CD1c-positive myeloid dendritic cell (primary cell): ENCODE measurements around the gene TTYH3.

Experiments
- DNase-seq: peaks from one replicate; pipeline ENCODE4 v3.0.0-alpha.2; 2016; ENCODE audit errors: extremely low spot score

TTYH3 gene

DNA sequence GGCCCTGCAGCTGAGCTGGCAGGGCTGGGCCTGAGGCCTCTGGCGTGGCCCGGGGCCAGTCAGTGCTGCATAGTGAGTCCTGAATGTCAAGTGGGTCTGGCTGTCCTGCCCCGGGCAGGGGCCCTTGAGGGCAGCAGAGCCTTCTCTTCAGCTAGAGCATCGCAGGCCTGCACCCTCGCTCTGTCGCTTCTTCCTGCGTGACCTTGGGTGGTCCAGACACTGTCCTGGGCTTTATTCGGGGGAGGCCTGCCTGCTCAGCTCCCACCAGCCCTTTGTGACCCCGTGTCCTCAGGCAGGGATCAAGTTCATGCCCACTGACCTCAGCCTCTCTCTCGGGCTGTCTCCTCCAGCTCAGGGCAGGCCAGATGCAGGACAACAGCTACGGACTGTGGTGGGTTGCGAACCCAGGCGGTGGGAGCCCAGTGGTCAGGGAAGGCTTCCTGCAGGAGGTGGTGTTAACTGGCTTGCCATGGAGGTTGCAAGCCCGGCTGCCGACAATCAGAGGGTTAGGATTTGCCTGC, 3.4 kb downstream of the TTYH3 start:
- DNase-seq, result no peak

DNA sequence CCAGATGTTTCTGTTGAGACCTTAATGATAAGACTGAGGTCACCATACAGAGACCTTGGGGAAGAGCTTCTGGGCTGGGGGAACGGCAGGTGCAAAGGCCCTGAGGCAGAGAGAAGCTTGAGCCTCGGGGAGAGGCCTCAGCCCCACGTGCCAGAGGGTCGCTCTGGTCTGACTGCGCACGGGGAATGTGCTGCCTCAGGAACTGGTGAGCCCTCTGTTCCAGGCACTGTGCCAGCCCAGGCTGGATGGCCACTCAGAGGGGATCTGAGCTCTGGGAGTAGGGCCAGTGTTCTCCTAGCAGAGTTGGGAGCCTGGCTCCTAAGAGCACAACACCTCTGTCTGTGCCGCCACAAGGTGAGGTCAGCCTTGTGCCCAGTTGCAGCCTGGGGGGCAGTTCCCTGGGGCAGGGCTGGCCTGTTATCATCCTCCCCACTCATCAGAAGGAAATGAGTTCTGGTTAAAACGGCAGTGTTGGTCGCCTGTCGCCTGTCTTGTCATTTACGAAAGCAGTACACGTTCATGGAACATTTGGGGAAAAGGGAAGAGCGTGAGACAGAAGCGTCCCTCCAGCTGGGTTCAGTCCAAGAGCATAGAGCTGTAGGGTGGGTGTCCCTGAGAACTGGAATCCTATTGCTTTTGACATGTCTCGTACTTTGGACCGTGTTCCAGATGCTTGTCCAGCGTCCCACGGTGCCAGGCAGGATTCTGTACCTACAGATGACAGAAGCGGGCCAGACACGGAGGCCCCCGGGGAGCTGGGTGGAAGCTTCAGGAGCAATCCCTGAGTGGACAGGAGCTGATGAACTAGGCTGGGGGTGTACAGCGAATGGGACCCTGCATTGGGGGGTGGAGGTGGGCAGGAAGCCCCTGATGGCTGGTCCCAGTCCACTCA, 4.3 kb downstream of the TTYH3 start:
- DNase-seq, result peak; percentile 58

DNA sequence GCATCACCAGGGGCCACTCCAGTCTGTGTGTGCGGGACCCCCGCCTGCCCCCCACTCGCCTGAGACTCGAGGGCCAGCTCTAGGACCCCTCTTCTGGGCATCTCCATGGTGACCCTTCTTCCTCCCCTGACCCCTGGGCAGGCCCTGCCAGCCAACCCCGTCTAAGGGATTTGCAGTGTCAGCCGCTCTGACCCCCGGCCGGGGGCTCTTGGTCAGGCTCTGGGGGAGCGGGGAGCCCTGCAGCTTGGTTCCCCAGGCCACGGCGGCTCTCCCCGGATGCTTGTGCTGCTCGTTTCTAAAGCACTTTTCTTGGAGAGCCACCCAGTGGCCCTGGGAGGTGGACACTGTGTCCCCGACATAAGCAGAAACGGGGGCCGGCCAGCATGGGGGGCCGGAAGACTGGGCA, 5.3 kb downstream of the TTYH3 start:
- no peak for DNase-seq

DNA sequence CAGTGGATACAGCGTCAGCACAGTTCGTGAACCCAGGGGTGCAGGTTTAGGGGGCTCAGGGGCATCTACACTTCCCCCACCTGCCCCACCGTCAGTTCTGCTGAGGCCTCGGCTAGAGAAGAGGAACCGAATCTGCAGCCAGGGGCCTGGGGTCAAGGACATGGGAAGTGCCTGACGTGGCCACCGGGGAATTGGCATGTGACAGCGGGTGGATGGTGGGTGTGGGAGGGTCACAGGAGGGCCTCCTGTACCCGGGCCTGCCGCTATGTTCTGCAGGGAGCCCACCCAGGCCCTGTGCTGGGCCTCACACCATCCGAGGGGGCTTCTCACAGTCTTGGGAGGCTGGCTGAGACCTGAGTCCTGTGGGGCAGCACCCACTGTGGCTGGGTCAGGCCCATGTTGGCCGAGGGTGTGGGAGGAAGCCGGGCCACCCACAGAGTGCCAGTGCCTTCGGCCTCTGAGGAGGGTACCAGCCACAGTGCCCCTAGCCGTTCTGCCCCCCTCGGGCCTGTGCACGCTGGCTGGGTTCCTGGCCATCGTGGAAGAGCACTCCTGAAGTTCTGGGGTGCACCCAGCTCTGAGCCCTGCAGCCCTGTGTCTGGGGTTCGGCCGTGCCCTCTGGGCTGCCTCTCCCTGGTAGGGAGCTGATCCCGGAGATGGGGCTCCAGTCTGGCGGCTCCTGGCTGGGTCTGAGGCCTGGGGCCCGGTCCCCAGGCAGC, 5.9 kb downstream of the TTYH3 start:
- DNase-seq, result peak; percentile 94

DNA sequence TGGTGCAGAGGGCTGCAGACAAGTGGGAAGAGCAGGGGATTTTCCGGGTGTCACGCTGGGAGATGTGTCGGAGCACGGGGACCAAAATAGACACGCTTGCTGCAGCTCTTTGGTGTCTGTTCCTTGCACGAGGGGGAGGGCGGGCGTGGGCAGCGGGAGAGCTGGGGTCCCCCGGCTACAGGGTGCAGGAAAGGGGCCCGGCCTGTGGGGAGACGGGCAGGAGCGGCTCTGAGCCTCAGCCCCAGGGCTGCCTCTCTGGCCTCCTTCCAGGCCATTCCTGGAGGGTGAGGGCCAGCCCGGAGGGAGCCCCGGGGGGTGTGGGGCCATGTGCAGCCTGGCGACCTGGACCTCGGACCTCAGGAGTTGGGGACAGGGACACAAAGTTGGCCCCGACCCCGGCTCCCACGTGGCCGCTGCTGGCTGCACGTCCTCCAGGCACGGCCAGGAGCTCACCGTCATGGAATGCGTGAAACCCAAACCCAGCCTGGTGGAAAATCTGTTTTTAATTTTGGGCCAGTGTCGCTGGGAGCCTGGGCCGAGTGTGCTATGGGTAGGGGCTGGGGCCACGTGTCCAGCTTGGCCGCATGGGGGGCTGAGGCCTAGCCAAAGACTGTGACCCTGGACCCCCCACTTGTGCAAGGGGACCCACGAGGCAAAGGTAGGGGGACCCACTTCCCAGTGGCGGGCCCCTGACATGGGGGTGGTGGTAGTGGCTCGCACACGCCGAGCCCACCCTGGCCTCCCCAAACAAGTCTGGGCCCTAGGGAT, 6.6 kb downstream of the TTYH3 start:
- peak; percentile 66 for DNase-seq

DNA sequence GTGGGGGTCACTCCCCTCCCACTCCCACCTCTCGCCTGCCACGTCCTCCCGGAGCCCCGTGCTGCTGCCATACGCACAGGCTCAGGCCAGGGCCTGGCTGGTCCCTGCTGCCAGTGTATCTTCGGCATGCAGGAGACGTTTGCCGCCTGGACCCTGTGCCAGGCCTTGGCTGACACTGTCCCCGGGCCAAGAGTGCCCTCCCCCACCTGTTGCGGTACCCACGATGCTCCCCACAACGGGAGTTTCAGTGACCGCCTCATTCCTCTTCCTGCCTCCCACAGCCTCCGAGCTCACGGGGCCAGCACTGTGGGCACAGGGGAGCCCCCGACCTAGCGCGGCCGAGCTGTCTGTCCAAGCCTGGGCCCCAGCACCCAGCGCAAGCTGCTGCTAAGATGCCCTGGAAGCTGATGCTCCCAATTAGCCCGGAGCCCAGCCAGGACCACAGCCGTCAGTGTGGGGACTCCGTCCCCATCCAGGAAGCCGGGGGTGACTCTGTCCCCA, 7.4 kb downstream of the TTYH3 start:
- peak; percentile 43 for DNase-seq

DNA sequence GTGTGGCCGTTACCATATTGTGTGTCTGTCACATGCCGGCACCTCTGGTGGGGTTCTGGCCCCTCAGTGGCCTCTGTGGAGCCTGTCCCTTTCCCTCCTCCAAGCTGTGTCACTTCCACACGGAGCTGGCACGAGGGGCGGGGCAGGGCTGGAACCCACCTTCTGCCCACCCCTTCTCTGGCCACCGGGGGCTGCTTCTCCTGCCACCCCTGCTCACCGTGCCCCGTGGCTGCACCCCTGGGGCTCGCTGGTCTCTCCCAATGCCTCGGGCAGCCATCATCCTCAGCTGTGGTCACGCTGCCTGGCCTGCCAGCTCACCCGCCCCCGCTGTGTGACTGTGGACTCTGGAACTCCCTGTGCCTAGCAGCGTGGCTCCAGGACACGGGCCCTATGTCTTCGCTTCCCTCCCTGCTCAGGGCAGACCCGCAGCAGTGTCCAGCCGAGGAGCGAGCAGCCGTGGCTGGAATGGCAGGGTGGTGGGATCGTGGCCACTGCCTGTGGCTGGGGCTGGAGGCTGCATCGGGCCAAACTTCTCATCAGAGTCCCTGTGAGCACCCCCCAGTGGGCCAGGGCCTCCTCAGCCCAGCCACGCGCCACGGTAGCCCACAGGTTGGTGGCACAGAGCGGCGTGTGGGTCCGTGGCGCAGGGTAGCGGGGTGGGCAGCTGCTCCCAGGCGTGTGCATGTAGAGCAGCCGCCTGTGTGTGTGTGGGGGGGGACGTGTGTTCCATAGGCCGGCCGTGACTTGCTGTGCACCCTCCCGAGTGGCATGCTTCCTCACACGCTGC, 8.1 kb downstream of the TTYH3 start:
- no peak for DNase-seq

DNA sequence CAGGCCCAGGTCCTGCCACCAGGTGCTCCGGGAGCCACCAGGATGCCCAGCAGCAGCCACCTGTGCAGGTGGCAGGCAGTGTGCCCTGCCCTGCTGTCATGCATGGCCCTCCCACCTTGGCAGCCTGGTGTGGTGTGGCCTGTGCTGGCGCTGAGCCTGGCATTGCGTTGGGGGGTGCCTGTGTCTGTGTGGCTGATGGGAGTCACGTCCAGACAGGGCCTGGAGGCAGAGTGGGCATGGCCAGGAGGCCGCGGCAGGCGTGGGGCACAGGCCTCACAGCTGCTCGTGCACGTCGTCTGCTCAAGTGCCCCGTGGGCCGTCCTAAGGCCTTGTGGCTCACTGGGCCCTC, 8.7 kb downstream of the TTYH3 start:
- DNase-seq, result no peak

DNA sequence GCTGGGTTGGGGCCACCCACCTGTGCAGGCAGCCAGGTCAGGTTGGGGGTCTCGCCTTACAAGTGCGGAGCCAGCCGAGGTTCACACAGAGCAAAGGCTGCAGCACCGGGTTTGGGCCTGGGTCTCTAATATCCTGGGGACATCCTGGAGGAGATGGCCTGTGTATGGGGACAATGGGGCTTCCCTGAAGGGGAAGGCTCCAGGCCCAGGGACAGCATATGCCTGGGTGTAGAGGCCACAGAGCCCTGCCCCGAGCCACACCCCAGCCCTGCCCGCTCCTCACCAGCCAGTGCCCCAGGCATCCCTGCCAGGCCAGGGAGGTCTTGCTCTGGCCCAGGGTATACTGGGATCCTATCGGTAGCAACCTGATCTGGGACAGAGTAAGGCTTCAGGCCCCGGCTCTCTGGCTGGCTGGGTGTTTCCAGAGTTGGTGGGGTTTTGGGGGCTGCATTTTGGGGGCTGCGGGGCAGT, 9.1 kb downstream of the TTYH3 start:
- DNase-seq, result no peak

DNA sequence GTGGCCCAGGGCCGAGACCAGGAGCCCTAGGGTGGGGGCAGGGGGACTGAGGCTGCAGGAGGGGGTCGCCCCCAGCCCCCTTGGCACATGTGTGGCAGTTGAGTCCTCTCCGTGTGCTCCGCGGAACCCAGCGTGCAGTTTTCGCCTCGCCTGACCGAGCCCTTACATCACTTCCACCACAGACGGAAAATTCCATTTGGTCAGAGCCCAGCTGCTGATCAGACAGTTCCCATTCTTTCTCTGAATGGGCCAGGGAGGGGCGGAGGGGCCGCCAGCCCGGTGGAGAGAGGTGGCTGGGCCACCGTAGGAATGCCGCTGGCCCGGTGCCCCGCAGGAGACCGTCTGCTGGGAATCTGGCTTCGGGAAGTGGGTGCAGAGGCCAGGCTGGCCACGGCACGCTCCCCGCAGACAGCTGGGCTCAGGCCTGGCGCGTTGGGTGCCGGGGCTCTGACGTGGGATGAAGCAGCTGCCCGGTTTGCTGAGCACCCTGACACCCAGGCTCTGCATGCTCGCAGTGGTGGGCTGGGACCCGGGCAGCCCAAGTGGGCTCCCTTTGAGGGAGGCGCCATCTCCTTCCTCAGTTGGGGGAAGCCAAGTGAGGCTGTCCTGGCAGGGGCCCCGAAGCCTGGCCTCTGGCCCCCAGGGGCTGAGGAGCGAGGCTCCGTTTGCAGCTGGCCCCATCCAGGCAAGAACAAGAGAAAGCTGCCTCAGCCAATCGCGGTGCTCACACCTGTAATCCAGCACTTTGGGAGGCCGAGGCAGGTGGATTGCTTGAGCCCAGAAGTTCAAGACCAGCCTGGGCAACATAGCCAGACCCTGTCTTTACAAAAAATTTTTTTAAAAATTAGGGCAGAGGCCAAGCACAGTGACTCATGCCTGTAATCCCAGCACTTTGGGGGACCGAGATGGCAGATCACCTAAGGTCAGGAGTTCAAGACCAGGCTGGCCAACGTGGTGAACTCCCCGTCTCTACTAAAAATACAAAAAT, 9.9 kb downstream of the TTYH3 start:
- peak; percentile 89 for DNase-seq

DNA sequence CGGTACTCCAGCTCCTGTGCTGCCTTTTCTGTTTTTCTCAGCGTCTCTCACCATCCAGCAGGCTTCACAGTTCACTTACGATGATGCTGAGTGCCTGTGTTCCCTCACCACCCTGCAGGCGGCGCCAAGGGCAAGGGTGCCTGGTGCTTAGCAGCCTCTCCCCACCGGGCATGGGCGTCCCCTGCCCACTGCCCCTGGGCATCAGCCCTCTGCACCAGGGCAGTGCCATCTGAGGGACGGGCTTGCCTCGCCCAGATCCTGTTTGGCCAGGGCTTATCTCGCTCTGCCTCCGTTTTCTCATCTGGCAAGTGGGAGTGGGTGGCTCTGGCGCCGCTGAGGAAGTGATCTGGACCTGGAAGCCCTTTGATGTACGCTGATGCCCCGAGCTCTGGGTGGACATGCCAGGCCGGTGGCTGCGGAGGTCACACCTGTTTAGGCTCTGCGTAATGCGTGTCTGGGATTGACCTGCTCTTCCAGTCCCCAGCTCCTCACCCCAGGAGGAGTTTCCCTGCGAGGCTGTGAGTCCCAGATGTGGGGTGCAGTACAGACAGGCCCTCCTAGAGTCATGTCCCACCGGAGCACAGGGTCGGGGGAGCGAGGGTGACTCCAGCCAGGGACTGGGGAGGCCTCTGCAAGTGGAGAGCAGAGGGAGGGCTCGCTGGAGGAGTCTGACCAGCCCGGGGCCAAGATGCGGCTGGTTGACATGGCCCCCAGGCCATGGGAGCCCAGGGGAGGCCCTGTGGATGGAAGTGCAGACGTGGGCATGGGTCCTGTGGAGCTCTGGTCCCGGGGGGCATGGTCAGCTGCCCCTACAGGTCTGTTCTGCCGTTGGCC, 11.8 kb downstream of the TTYH3 start:
- DNase-seq, result no peak

DNA sequence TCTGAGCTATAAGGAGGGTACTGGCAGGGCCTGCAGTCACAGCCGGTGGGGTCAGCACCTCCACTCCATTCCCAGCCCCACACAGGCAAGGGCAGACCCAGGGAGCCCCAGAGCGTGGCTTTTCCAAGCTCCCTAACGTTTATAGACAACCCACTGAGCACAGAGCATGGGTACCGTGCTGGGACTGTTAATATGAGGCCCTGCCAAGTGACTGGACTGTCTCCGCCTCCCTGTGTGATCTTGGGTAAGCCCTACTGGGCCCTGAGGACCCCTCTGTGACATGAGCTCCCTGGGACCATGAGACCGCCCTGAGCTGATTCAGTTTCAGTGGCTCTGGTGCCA, 12.4 kb downstream of the TTYH3 start:
- DNase-seq, result no peak

DNA sequence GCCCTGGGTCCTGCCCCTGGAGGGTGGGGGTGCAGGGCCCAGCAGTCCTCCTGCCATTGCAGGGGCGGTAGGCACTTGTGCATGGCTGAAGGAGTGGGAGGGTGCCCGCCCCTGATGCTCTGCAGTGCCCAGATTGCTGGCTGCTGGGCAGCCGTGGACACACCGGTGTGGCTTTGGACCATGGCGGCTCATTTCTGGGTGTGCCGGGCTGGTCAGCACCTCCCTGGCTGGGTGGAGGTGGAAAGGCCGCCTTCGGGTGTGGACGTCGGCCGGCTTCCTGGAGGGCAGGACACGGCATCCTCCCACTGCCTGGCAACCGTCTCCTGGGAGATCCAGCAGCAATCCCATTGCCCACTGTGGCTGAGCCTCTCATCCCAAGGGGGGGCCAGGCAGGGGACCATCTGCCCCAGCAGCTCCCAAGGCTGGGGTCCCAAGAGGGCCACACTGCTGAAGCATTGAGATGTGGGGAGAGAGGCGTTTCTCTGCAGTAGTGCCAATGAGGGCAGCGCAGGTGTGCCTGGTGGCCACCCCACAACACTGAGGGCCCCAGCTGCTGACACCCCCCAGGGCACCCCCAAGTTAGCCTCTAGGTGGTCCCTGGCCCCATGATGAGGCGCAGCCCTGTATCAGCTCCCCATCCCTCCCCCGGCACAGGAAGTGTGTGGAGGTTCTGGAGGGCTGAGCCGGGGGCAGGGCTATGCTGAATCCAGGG, 12.9 kb downstream of the TTYH3 start:
- no peak for DNase-seq

DNA sequence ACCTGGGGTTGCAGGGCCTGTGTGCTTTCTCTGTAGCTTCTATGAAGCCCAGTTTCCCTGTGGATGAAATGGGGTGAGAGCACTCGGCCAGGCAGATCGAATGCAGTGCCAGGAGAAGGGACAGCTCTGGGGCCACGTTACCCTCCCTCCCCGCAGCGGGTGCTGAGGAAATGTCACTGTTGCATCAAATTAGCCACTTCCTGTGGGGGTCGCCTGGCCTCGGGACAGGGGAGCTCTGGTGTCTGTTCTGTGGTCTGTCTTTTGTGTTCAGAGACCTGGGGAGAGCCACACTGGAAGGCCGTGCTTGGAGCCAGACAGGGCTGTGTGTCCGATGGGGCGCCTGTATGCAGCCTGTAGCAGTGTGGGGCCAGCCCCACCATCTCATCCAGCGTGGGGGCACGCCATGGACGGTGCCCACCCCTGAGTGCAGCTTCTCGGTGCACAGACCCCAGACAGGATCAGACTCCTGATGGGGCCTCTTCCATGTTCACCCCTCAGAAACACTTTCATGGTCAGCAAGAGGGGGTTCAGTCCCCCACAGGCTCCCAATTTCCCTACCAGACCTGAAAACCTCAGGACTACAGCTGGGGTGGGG, 13.6 kb downstream of the TTYH3 start:
- DNase-seq, result no peak

DNA sequence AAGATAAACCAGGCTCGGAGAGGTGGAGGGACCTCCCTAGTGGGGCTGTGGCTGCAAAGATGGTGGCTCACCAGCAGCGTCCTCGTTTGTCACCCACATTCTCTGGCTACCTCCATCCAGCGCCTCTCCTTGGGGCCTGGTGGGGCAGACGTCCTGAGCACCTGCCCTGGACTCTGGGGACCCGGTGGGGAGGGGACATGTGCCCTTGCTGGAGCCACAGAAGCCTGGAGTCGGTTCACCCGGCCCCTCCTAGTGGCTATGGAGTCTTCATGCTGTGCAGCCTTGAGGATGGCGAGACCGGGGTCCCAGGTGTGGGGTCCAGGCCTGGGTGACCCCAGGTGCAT, 14.5 kb downstream of the TTYH3 start:
- DNase-seq, result no peak

DNA sequence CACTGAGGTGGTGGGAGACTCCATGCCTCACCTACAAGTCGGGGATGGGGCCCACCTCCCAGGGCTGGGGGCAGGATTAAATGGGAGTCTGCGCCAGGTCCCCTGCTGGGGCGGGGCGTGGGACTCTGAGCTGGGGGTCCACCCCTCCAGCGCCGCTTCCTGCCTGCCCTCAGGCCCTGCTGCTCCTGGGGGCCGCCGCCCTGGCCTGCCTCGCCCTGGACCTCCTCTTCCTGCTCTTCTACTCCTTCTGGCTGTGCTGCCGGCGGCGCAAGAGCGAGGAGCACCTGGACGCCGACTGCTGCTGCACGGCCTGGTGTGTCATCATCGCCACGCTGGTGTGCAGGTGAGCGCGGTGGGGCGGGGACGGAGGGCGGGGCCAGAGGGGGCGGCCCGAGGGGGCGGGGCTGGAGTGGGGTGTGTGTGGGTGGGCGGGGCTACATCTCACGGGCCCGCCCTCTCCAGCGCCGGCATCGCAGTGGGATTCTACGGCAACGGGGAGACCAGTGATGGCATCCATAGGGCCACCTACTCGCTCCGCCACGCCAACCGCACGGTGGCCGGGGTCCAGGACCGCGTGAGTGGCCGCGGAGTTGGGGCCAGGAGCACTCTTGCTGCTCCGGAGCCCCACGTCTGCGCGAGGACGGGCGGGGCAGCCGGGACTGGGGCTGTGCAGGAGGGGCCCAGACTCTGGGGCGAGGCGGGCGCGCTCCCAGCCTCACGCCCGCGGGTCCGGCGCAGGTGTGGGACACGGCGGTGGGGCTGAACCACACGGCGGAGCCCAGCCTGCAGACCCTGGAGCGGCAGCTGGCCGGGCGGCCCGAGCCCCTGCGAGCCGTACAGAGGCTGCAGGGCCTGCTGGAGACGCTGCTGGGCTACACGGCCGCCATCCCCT, 15.1 kb downstream of the TTYH3 start:
- no peak for DNase-seq

DNA sequence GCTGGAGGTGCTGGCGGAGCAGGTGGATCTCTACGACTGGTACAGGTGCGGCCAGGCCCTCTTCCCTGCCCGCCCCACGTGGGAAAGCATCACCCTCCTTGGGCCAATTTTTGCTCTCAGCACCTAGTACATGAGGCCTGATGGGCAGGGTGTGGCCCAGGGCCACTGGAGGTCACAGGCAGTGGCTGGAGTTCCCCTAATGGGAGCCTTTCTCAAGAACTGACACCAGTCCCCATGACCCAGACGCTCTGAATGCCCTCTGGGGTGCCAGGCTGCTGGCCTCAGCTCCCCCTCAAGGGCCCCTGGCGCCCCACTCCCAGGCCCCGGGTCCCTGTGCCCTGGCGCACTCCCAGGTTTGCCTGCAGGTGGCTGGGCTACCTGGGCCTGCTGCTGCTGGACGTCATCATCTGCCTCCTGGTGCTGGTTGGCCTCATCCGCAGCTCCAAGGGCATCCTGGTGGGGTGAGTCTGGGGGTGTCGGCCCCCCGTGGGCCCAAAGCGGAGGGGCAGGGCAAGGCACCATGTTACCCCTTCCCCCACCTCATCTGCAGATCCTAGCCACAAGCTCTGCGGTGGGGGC, 15.9 kb downstream of the TTYH3 start:
- DNase-seq, result peak; percentile 57
